Measurements from ENCODE around the gene PDE8B.

GRCh38 chr5:77177576-77177975 lies 32.9 kb upstream of the PDE8B start:
- TF ChIP-seq POLR2A (IDR thresholded peaks at IDR 0.05) (no peak), CTCF (IDR thresholded peaks at IDR 0.05 in 4 of 5, conservative IDR thresholded peaks at IDR 0.05 in 1 of 5) (no peak)

Data from gastrocnemius medialis (tissue), 4 donors.